Measurements from ENCODE around the gene OPRL1. TPM values are rescaled to one million over a fixed set of nuclear protein-coding genes. Genes with fewer than 3 reads are reported as not detected.

OPRL1 gene
- total RNA-seq, 1 donor from 2014 or later = 1.4 TPM

GRCh38 chr20:64052987-64053840, 26.7 kb upstream of the OPRL1 start:
- no peaks in the 10 kb centered on the region for H3K36me3 Mint-ChIP-seq (ENCODE audit: low read depth)
- TF ChIP-seq CTCF (IDR thresholded peaks at IDR 0.05) = no peak
- H3K4me3 Mint-ChIP-seq = no peak overlapping the region
- H3K4me1 Mint-ChIP-seq = peaks cover 17% of the 10 kb centered on the region
- peaks cover 32% of the 10 kb centered on the region for H3K27me3 Mint-ChIP-seq
- no peaks in the 10 kb centered on the region for H3K9me3 Mint-ChIP-seq
- POLR2A ChIA-PET = interaction anchor here (0.9 kb wide), 1 partner anchor 9 kb away, joined by 5 read pairs; no protein-coding TSS in a partner anchor
- DNase-seq (no peak), ATAC-seq (ENCODE audit: low read depth) (no peak)
- no peak overlapping the region for H3K27ac Mint-ChIP-seq
- intact Hi-C loops (cut with micrococcal nuclease) = no loop called here
- CTCF ChIA-PET = interaction anchor here (0.6 to 1.7 kb wide), 4 partner anchors 14 to 67 kb away, joined by 3 to 6 read pairs (median 3); no protein-coding TSS in a partner anchor

GRCh38 chr20:64053841-64054661, 25.8 kb upstream of the OPRL1 start:
- Mint-ChIP-seq H3K4me3 (no peak overlapping the region), H3K27me3 (peaks cover 30% of the 10 kb centered on the region)
- CTCF ChIA-PET = interaction anchor here (0.6 to 1.7 kb wide), 2 partner anchors 26 to 66 kb away, joined by 3 to 6 read pairs; no protein-coding TSS in a partner anchor

GRCh38 chr20:64055396-64055892, 24.4 kb upstream of the OPRL1 start:
- intact Hi-C loops (cut with micrococcal nuclease) = loop anchor here (5.0 kb wide), 1 partner anchor 518 kb away; the partner anchor contains the start of gene PTK6
- CTCF ChIA-PET = no interaction called here
- Mint-ChIP-seq H3K27me3 (peaks cover 29% of the 10 kb centered on the region), H3K9me3 (no peaks in the 10 kb centered on the region), H3K27ac (no peak overlapping the region), H3K36me3 (ENCODE audit: low read depth) (no peaks in the 10 kb centered on the region), H3K4me3 (no peak overlapping the region), H3K4me1 (peaks cover 18% of the 10 kb centered on the region)
- DNase-seq = no peak
- TF ChIP-seq CTCF (IDR thresholded peaks at IDR 0.05) = no peak
- POLR2A ChIA-PET = no interaction called here
- no peak for ATAC-seq (ENCODE audit: low read depth)

More at GRCh38 chr20:64053841-64054661, 25.8 kb upstream of the OPRL1 start:
- peaks cover 21% of the 10 kb centered on the region for H3K4me1 Mint-ChIP-seq
- ATAC-seq (ENCODE audit: low read depth) (no peak), DNase-seq (no peak)
- H3K36me3 Mint-ChIP-seq (ENCODE audit: low read depth) = no peaks in the 10 kb centered on the region
- H3K9me3 Mint-ChIP-seq = no peaks in the 10 kb centered on the region
- POLR2A ChIA-PET = interaction anchor here (0.9 kb wide), 1 partner anchor 10 kb away, joined by 5 read pairs; no protein-coding TSS in a partner anchor
- no peak overlapping the region for H3K27ac Mint-ChIP-seq
- TF ChIP-seq CTCF (IDR thresholded peaks at IDR 0.05) = no peak
- intact Hi-C loops (cut with micrococcal nuclease) = no loop called here

- no peak for TF ChIP-seq CTCF (IDR thresholded peaks at IDR 0.05)
- Mint-ChIP-seq H3K27ac (no peak overlapping the region), H3K4me3 (no peak overlapping the region), H3K36me3 (ENCODE audit: low read depth) (no peaks in the 10 kb centered on the region), H3K27me3 (peaks cover 27% of the 10 kb centered on the region), H3K4me1 (peaks cover 16% of the 10 kb centered on the region), H3K9me3 (no peaks in the 10 kb centered on the region)
- ChIA-PET POLR2A (no interaction called here), CTCF (no interaction called here)
- ATAC-seq (ENCODE audit: low read depth) (no peak), DNase-seq (no peak)
- intact Hi-C loops (cut with micrococcal nuclease) = loop anchor here (5.0 kb wide), 1 partner anchor 519 kb away; the partner anchor contains the start of gene PTK6
These were observed 23.8 kb upstream of the OPRL1 start for GRCh38 chr20:64055893-64056638.

Data from activated B cell treated with CpG ODN at 0.5 μM for 24 hours (primary cell).